ENCODE results near the gene PTGIR. TPM values are rescaled to one million over a fixed set of nuclear protein-coding genes. Genes with fewer than 3 reads are reported as not detected.

The PTGIR gene
- polyA plus RNA-seq, 1 experiment: 27.8 TPM

- H3K27me3 ChIP-seq (ENCODE audit: control insufficient read depth, insufficient read depth, low read length): no peaks in the 10 kb centered on the region
- no peak for DNase-seq (ENCODE audit: low read depth)
- TF ChIP-seq, protein P1, sequence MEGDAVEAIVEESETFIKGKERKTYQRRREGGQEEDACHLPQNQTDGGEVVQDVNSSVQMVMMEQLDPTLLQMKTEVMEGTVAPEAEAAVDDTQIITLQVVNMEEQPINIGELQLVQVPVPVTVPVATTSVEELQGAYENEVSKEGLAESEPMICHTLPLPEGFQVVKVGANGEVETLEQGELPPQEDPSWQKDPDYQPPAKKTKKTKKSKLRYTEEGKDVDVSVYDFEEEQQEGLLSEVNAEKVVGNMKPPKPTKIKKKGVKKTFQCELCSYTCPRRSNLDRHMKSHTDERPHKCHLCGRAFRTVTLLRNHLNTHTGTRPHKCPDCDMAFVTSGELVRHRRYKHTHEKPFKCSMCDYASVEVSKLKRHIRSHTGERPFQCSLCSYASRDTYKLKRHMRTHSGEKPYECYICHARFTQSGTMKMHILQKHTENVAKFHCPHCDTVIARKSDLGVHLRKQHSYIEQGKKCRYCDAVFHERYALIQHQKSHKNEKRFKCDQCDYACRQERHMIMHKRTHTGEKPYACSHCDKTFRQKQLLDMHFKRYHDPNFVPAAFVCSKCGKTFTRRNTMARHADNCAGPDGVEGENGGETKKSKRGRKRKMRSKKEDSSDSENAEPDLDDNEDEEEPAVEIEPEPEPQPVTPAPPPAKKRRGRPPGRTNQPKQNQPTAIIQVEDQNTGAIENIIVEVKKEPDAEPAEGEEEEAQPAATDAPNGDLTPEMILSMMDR (IDR thresholded peaks at IDR 0.05; ENCODE audit: insufficient read depth, low read depth, low read length): no peak
- CTCF ChIA-PET: interaction anchor here (0.7 kb wide), 1 partner anchor 39 kb away, joined by 4 read pairs; no protein-coding TSS in a partner anchor
- POLR2A ChIA-PET: no interaction called here
- no peaks in the 10 kb centered on the region; the same call in 1 of the 2 replicates for H3K36me3 ChIP-seq (ENCODE audit: control insufficient read depth, insufficient read depth, low read length)
- no peak overlapping the region for H3K4me3 ChIP-seq (ENCODE audit: low read depth, low read length)
These were observed 24.4 kb upstream of the PTGIR start for GRCh38 chr19:46648961-46649960.

DNA sequence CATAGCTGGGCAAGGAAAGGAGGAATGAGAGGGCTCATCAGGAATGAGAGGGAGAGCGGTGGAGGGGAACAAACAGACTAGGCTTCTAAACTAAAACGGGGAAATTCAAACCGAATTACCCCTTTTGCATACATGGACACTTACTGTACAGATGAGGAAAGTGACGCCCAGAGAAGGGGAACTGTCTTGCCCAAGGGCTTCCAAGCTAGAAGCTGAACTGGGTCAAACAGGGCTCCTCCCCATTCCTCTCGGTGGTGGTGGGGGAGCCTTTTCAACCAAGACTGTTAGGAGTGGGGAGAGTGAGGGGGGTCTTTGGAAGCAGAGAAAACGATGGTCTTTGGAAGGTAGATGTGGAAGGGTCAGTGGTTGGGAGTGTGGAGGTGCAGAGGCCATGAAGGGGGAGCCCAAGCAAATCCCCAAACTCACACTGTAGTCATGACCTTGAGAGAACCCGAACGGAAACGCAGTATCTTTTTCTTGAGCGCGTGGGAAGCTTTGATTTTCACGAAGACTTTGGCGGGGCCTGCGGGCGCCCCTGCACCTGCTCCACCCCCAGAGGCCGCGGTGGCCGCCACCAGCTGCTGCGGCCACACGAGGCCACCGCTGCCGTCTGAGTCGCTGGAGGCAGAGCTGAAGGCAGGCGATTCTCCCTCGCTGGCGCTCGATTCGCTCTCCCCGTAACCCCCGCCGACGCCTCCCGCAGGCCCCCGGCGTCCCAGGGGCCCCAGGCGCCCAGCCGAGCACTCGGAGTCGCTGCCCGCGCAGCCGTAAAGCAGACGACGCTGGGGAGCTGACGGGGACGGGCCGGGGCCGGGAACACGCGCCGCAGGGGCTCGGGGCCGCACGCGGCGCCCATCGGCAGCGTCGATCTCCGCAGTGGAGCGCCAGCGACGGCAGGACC lies 23.4 kb upstream of the PTGIR start:
- TF ChIP-seq, protein P1 (IDR thresholded peaks at IDR 0.05; ENCODE audit: insufficient read depth, low read depth, low read length): no peak
- no peak overlapping the region for H3K4me3 ChIP-seq (ENCODE audit: low read depth, low read length)
- no peaks in the 10 kb centered on the region; the same call in 1 of the 2 replicates for H3K36me3 ChIP-seq (ENCODE audit: control insufficient read depth, insufficient read depth, low read length)
- no peak for DNase-seq (ENCODE audit: low read depth)
- ChIA-PET CTCF (interaction anchor here (0.7 kb wide), 1 partner anchor 40 kb away, joined by 4 read pairs; no protein-coding TSS in a partner anchor), POLR2A (no interaction called here)
- H3K27me3 ChIP-seq (ENCODE audit: control insufficient read depth, insufficient read depth, low read length): no peaks in the 10 kb centered on the region

DNA sequence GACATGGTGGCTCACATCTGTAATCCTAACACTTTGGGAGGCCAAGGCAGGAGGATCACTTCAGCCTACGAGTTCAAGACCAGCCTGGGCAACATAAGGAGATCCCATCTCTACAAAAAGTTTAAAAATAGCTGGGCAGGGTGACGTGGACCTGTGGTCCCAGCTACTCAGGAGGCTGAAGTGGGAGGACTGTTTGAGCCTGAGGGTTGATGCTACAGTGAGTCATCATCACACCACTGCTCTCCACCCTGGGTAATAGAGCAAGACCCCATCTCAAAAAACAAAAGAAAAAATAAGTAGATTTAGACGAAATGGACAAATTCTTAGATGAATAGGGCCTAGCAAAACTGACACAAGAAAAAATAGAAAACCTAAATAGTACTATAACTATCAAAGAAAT lies 21.5 kb upstream of the PTGIR start:
- TF ChIP-seq, protein P1 (IDR thresholded peaks at IDR 0.05; ENCODE audit: insufficient read depth, low read depth, low read length): no peak
- CTCF ChIA-PET: interaction anchor here (1.0 kb wide), 1 partner anchor 32 kb away, joined by 3 read pairs; no protein-coding TSS in a partner anchor
- POLR2A ChIA-PET: no interaction called here
- Histone ChIP-seq H3K4me3 (ENCODE audit: low read depth, low read length) (no peak overlapping the region), H3K27me3 (ENCODE audit: control insufficient read depth, insufficient read depth, low read length) (no peaks in the 10 kb centered on the region), H3K36me3 (ENCODE audit: control insufficient read depth, insufficient read depth, low read length) (no peaks in the 10 kb centered on the region)
- DNase-seq (ENCODE audit: low read depth): no peak

- no peaks in the 10 kb centered on the region for H3K27me3 ChIP-seq (ENCODE audit: control insufficient read depth, insufficient read depth, low read length)
- POLR2A ChIA-PET: no interaction called here
- CTCF ChIA-PET: no interaction called here
- H3K4me3 ChIP-seq (ENCODE audit: low read depth, low read length): no peak overlapping the region
- TF ChIP-seq, protein P1 (IDR thresholded peaks at IDR 0.05; ENCODE audit: insufficient read depth, low read depth, low read length): no peak
- no peaks in the 10 kb centered on the region for H3K36me3 ChIP-seq (ENCODE audit: control insufficient read depth, insufficient read depth, low read length)
- no peak for DNase-seq (ENCODE audit: low read depth)
These were observed 19.8 kb upstream of the PTGIR start for GRCh38 chr19:46644720-46645119.

All from BJ (cell line).